HUES64 (cell line): ENCODE measurements around the gene KLHL41.
"Not testable (repeated sequence)": the region's sequence is repeated elsewhere in the genome, so short reads cannot be mapped to it uniquely, and the experiment has no call there.

Source experiments
- H3K27ac ChIP-seq: 2 replicates; pipeline ENCODE4 v1.7.0; 2013; ENCODE audit warnings: low read depth, low read length, inconsistent platforms
- H3K27me3 ChIP-seq: 2 replicates; pipeline ENCODE4 v1.6.1; 2013; ENCODE audit warnings: mild to moderate bottlenecking, low read length; ENCODE audit not compliant: insufficient read depth
- H3K36me3 ChIP-seq: 2 replicates; pipeline ENCODE4 v1.6.1; 2013; ENCODE audit warnings: mild to moderate bottlenecking, low read length; ENCODE audit not compliant: insufficient read depth
- H3K4me1 ChIP-seq: 2 replicates; pipeline ENCODE4 v1.6.1; 2013; ENCODE audit warnings: mild to moderate bottlenecking, low read length, moderate library complexity; ENCODE audit not compliant: insufficient read depth
- H3K4me3 ChIP-seq: 2 replicates; pipeline ENCODE4 v1.5.1; 2013; ENCODE audit warnings: mild to moderate bottlenecking, low read length, moderate library complexity
- H3K9ac ChIP-seq: 2 replicates; pipeline ENCODE4 v1.6.1; 2013; ENCODE audit warnings: mild to moderate bottlenecking, low read depth, low read length
- H3K9me3 ChIP-seq: 2 replicates; pipeline ENCODE4 v1.6.1; 2013; ENCODE audit warnings: low read depth, low read length; ENCODE audit not compliant: insufficient read depth
- WGBS: fragments of 150-250, 120-280 bp; methylation state at CpG from one replicate; pipeline ENCODE4 v1.1.7; 2013; ENCODE audit warnings: missing lambda C conversion rate; 5-methylcytosine and 5-hydroxymethylcytosine counted together

Gene KLHL41

GRCh38 chr2:169510496-169510895 is 994 bp downstream of the KLHL41 start:
- Histone ChIP-seq H3K36me3 (no peaks in the 10 kb centered on the region), H3K4me1 (peaks cover 12% of the 10 kb centered on the region; the same call in 1 of the 2 replicates), H3K27me3 (no peaks in the 10 kb centered on the region), H3K9me3 (no peaks in the 10 kb centered on the region), H3K27ac (no peak overlapping the region), H3K4me3 (no peak overlapping the region), H3K9ac (no peak overlapping the region)
- 90% methylated on average over 4 of the region's 4 CpGs for WGBS

- H3K9me3 ChIP-seq, result no peaks in the 10 kb centered on the region
- H3K9ac ChIP-seq, result no peak overlapping the region
- peaks cover 12% of the 10 kb centered on the region; the same call in 1 of the 2 replicates for H3K4me1 ChIP-seq
- no peaks in the 10 kb centered on the region for H3K27me3 ChIP-seq
- WGBS, result no CpG with 5 or more reads among the region's 1 CpG
- no peak overlapping the region for H3K27ac ChIP-seq
- H3K36me3 ChIP-seq, result no peaks in the 10 kb centered on the region
- H3K4me3 ChIP-seq, result no peak overlapping the region
These were observed 2.3 kb downstream of the KLHL41 start for GRCh38 chr2:169511818-169512217.

DNA sequence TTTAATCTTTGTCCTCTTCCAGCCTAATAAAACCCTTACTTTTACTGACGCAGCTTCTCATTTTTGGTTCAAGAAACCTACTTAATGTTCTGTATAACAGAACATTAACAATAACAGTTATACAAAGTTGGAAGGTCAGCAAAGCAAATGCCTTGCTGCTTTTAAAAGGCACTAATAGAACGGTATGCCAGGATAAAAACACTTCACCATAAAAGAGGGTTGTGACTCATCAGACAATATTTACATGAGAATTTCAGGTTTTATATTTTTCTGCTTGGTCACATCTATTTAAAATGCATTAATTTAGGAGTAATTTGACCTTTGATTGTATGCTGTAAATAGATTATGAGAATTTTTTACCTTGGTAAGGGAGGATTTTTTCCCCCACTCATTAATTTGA is 3.0 kb downstream of the KLHL41 start:
- no peaks in the 10 kb centered on the region for H3K9me3 ChIP-seq
- no peak overlapping the region for H3K9ac ChIP-seq
- no peak overlapping the region for H3K27ac ChIP-seq
- H3K36me3 ChIP-seq, result no peaks in the 10 kb centered on the region
- WGBS, result 92% methylated on average over 2 of the region's 2 CpGs
- H3K4me1 ChIP-seq, result peaks cover 12% of the 10 kb centered on the region; the same call in 1 of the 2 replicates
- H3K27me3 ChIP-seq, result no peaks in the 10 kb centered on the region
- H3K4me3 ChIP-seq, result no peak overlapping the region

GRCh38 chr2:169513094-169513493 is 3.6 kb downstream of the KLHL41 start:
- H3K36me3 ChIP-seq, result no peaks in the 10 kb centered on the region
- no peaks in the 10 kb centered on the region for H3K9me3 ChIP-seq
- peaks cover 12% of the 10 kb centered on the region; the same call in 1 of the 2 replicates for H3K4me1 ChIP-seq
- no peaks in the 10 kb centered on the region for H3K27me3 ChIP-seq
- WGBS, result 100% methylated on average over 1 of the region's 1 CpG
- H3K4me3 ChIP-seq, result no peak overlapping the region
- no peak overlapping the region for H3K27ac ChIP-seq
- no peak overlapping the region for H3K9ac ChIP-seq

- WGBS, result 94% methylated on average over 2 of the region's 3 CpGs
- Histone ChIP-seq H3K9me3 (no peaks in the 10 kb centered on the region), H3K4me3 (no peak overlapping the region), H3K4me1 (peaks cover 12% of the 10 kb centered on the region; the same call in 1 of the 2 replicates), H3K36me3 (no peaks in the 10 kb centered on the region), H3K9ac (no peak overlapping the region), H3K27me3 (no peaks in the 10 kb centered on the region), H3K27ac (no peak overlapping the region)
These were observed 4.4 kb downstream of the KLHL41 start for GRCh38 chr2:169513926-169514325.

- 97% methylated on average over 4 of the region's 7 CpGs for WGBS
- H3K4me1 ChIP-seq, H3K9me3 ChIP-seq, H3K36me3 ChIP-seq, H3K27ac ChIP-seq, H3K4me3 ChIP-seq, H3K9ac ChIP-seq, H3K27me3 ChIP-seq: not testable (repeated sequence)
These were observed 5.3 kb downstream of the KLHL41 start for GRCh38 chr2:169514758-169515157.

- H3K4me3 ChIP-seq, H3K9ac ChIP-seq, H3K27ac ChIP-seq, H3K27me3 ChIP-seq, H3K36me3 ChIP-seq, H3K9me3 ChIP-seq, H3K4me1 ChIP-seq: not testable (repeated sequence)
- 93% methylated on average over 10 of the region's 10 CpGs for WGBS
These were observed 7.0 kb downstream of the KLHL41 start for GRCh38 chr2:169516488-169516995.

GRCh38 chr2:169520896-169521295 is 11.4 kb downstream of the KLHL41 start:
- H3K27me3 ChIP-seq, result no peaks in the 10 kb centered on the region
- no peaks in the 10 kb centered on the region for H3K9me3 ChIP-seq
- no peaks in the 10 kb centered on the region for H3K4me1 ChIP-seq
- no peak overlapping the region for H3K4me3 ChIP-seq
- no peaks in the 10 kb centered on the region for H3K36me3 ChIP-seq
- H3K9ac ChIP-seq, result no peak overlapping the region
- H3K27ac ChIP-seq, result no peak overlapping the region

DNA sequence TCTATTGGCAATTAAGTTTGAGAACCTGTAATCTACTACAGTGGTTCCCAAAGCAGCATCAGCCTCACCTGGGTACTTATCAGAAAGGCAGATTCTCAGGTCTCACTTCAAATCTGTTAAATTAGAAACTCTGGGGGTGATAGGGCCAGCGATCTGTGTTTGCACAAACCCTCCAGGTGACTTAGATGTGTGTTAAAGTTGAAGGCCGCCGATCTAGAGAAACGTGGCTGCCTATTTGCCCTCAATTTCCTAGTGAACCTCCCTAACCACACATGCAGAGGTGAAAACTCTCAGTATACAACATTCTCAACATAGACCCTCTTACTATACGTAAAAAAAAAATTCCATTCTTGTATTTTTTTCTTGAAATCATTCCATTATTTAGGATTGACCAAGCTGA is 14.2 kb downstream of the KLHL41 start:
- H3K27me3 ChIP-seq, result no peaks in the 10 kb centered on the region
- 42% methylated on average over 2 of the region's 5 CpGs for WGBS
- H3K4me1 ChIP-seq, result no peaks in the 10 kb centered on the region
- no peak overlapping the region for H3K27ac ChIP-seq
- H3K9me3 ChIP-seq, result no peaks in the 10 kb centered on the region
- no peak overlapping the region for H3K4me3 ChIP-seq
- H3K36me3 ChIP-seq, result peaks cover 13% of the 10 kb centered on the region
- H3K9ac ChIP-seq, result no peak overlapping the region

DNA sequence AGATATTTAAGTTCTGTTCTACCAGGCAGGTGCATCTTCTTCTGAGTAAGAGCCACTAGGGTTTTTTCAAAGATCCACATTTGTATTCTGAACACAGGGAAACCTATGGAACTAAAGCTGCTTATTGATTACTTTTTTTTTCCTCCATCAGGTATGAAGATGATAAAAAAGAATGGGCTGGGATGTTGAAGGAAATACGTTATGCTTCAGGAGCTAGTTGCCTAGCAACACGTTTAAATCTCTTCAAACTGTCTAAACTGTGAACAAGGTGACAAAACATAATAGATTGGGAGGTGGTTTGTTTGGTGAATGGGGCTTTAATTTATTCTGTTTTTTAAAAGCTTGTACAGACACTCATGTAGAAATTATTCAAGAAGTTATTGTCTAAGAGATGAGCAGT is 15.9 kb downstream of the KLHL41 start:
- no peaks in the 10 kb centered on the region for H3K4me1 ChIP-seq
- H3K36me3 ChIP-seq, result peaks cover 30% of the 10 kb centered on the region
- no peak overlapping the region for H3K4me3 ChIP-seq
- 89% methylated on average over 2 of the region's 2 CpGs for WGBS
- no peak overlapping the region for H3K27ac ChIP-seq
- H3K27me3 ChIP-seq, result no peaks in the 10 kb centered on the region
- no peaks in the 10 kb centered on the region for H3K9me3 ChIP-seq
- no peak overlapping the region for H3K9ac ChIP-seq

- H3K9me3 ChIP-seq, result no peaks in the 10 kb centered on the region
- no peak overlapping the region for H3K4me3 ChIP-seq
- no peaks in the 10 kb centered on the region for H3K27me3 ChIP-seq
- H3K27ac ChIP-seq, result no peak overlapping the region
- no peaks in the 10 kb centered on the region for H3K4me1 ChIP-seq
- H3K36me3 ChIP-seq, result peaks cover 40% of the 10 kb centered on the region
- no peak overlapping the region for H3K9ac ChIP-seq
These were observed 16.9 kb downstream of the KLHL41 start for GRCh38 chr2:169526451-169526850.

DNA sequence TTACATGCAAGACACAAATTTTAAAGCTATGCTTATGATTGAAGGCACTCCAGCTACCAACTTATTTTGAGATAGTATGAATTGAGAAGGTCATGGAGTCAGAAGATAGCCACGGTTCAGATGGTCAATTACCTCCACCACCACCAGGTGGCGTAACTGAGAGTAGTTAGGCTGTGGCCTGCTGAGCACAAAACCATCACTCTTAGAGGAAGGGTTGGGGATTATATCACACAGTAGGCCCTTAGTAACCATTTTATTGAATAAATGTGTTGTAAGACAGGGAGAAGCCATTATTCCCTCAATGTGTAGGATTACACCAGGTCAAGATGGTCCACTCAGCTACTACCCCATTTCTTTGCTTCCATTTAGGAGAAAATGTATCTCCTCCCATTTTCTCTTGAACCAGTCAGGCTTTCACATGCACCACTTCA is 18.8 kb downstream of the KLHL41 start:
- Histone ChIP-seq H3K27me3 (no peaks in the 10 kb centered on the region), H3K4me3 (no peak overlapping the region), H3K27ac (no peak overlapping the region), H3K4me1 (no peaks in the 10 kb centered on the region), H3K36me3 (peaks cover 51% of the 10 kb centered on the region), H3K9ac (no peak overlapping the region), H3K9me3 (no peaks in the 10 kb centered on the region)
- WGBS, result no CpG with 5 or more reads among the region's 2 CpGs
